Kidney epithelial cell (primary cell): ENCODE measurements around the gene LRIT2. TPM values are rescaled to one million over a fixed set of nuclear protein-coding genes. Genes with fewer than 3 reads are reported as not detected.
"Not testable (repeated sequence)": the region's sequence is repeated elsewhere in the genome, so short reads cannot be mapped to it uniquely, and the experiment has no call there.

Experiments used
- DNase-seq: peaks from one replicate; pipeline ENCODE4 v3.0.0-alpha.2; 2010; ENCODE audit warnings: low read depth
- H3K27me3 ChIP-seq: 2 replicates; pipeline ENCODE4 v1.6.0; 2011; ENCODE audit warnings: low read length; ENCODE audit not compliant: control insufficient read depth, insufficient read depth
- H3K36me3 ChIP-seq: 2 replicates; pipeline ENCODE4 v1.5.1; 2011; ENCODE audit warnings: low read length; ENCODE audit not compliant: control insufficient read depth, insufficient read depth
- H3K4me3 ChIP-seq: 2 replicates; pipeline ENCODE4 v1.5.1; 2011; ENCODE audit warnings: low read depth, mild to moderate bottlenecking, control low read depth, low read length
- CTCF ChIP-seq: IDR thresholded peaks from 2 replicates; pipeline ENCODE4 v1.5.1; 2011; ENCODE audit warnings: mild to moderate bottlenecking, moderate library complexity, low read length, control low read depth, inconsistent platforms; ENCODE audit not compliant: insufficient read depth, poor library complexity, severe bottlenecking
- total RNA-seq: library from RNA; depleted of rRNA; stranded (reverse); fragments of >200 nt; gene quantifications from 2 replicates; pipeline ENCODE4 v1.2.3, GENCODE V29; 2015

The LRIT2 gene
- total RNA-seq, 1 donor from 2014 or later = not detected

DNA sequence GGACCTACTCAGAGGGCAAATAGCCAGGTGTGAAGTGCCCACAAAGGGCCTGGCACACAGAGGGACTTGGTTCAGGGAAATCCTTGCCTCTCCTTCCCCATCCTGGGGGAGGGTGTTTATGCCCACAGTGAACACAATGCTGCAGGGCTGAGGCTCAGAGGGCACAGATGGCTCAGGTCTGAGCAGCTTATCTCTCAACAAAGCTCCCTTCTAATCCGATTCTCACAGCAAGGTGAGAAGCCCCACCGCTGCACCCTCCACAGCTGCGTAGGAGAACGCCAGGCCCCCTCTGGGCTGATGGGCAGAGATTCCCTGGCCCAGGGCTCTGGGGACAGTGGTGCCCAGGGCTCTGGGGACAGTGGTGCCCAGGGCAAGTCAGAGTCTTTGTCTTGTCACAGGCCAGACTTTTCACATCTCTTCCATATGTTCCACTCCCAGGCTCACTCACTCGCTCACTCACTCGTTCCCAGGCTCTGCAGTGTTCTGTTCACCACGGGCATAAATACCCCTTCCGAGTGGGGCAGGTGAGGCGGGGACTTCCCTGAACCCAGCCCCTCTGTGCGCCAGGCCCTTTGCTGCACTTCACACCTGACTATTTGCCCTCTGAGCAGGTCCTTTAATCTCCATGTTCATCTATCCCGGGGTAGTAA is 39.7 kb downstream of the LRIT2 start:
- H3K27me3 ChIP-seq = peaks cover 2% of the 10 kb centered on the region
- H3K36me3 ChIP-seq = no peaks in the 10 kb centered on the region
- no peak overlapping the region for H3K4me3 ChIP-seq
- no peak for DNase-seq
- no peak for TF ChIP-seq CTCF

- DNase-seq = no peak
- no peak for TF ChIP-seq CTCF
- Histone ChIP-seq H3K27me3 (peaks cover 2% of the 10 kb centered on the region), H3K36me3 (no peaks in the 10 kb centered on the region), H3K4me3 (no peak overlapping the region)
Observed at GRCh38 chr10:84184517-84184916, 40.8 kb downstream of the LRIT2 start.

DNA sequence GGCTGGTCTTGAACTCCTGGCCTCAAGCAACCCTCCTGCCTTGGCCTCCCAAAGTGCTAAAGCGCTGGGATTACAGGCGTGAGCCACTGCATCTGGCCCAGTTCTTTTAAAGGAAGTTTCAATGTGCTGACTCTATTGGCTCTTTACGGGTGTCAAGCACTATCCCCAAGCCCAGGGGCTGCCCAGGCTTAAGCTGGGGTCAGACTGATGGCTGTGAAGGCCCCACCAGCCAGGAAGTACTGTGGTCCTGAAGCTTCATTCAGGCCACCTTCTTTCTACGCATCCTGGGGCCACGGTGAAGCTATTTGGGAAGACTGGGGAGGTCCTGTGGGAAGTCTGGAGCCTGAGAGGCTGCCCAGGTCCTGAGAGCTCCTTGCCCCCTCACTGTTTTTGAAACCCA is 43.7 kb downstream of the LRIT2 start:
- Histone ChIP-seq H3K4me3 (no peak overlapping the region), H3K27me3 (peaks cover 2% of the 10 kb centered on the region), H3K36me3 (no peaks in the 10 kb centered on the region)
- TF ChIP-seq CTCF = no peak
- no peak for DNase-seq

DNA sequence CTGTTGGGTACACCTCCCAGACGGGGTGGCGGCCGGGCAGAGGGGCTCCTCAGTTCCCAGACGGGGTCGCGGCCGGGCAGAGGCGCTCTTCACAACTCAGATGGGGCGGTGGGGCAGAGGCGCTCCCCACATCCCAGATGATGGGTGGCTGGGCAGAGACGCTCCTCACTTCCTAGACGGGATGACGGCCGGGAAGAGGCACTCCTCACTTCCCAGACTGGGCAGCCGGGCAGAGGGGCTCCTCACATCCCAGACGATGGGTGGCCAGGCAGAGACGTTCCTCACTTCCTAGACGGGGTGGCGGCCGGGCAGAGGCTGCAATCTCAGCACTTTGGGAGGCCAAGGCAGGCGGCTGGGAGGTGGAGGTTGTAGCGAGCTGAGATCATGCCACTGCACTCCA is 45.0 kb downstream of the LRIT2 start:
- not testable (repeated sequence) for H3K36me3 ChIP-seq, DNase-seq, H3K4me3 ChIP-seq, H3K27me3 ChIP-seq

- no peak for TF ChIP-seq CTCF
- no peaks in the 10 kb centered on the region for H3K36me3 ChIP-seq
- DNase-seq = peak; percentile 92
- no peak overlapping the region for H3K4me3 ChIP-seq
- no peaks in the 10 kb centered on the region for H3K27me3 ChIP-seq
Observed at GRCh38 chr10:84179059-84179710, 46.2 kb downstream of the LRIT2 start.

DNA sequence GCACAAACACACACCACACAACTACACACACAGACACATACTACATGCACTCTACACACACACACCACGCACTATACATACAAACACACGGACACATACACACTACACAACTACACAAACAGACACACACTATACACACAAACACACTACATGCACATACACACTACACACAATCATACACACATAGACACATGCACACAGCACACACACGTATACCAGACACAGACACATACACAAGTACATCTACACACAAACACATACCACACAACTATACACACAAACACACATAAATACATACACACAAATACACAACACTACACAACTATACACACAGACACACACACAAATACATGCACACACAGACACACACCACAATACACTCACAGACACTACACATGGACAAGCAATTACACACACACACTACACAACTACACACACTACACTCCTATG is 47.2 kb downstream of the LRIT2 start:
- Histone ChIP-seq H3K4me3 (no peak overlapping the region), H3K36me3 (no peaks in the 10 kb centered on the region), H3K27me3 (no peaks in the 10 kb centered on the region)
- no peak for TF ChIP-seq CTCF
- DNase-seq = no peak
